Upper lobe of left lung (tissue), 6 donors: Measurements from ENCODE around the gene HS6ST1. TPM values are rescaled to one million over a fixed set of nuclear protein-coding genes. Genes with fewer than 3 reads are reported as not detected.

Source experiments
- ATAC-seq, 2 donors: fragments of 200-7000 bp; cut with Tn5 transposase; one replicate each; pipeline ENCODE4 v1.9.1; 2022; ENCODE audit warnings: mild to moderate bottlenecking in 2 of 2, moderate library complexity in 2 of 2; ENCODE audit not compliant: low FRiP score in 2 of 2
- DNase-seq, 2 donors: peaks; one replicate each; pipeline ENCODE4 v3.0.0-alpha.2; 2019 to 2020
- H3K27ac ChIP-seq, 4 donors: fragments of 200-600 bp; sonication (generic); one replicate each; pipeline ENCODE4 v1.5.1; 2016 to 2019
- H3K27me3 ChIP-seq, 4 donors: fragments of 200-600 bp; sonication (generic); one replicate each; pipeline ENCODE4 v1.5.1; 2017 to 2019
- H3K36me3 ChIP-seq, 4 donors: fragments of 200-600 bp; sonication (generic); one replicate each; pipeline ENCODE4 v1.5.1; 2016 to 2019
- H3K4me1 ChIP-seq, 4 donors: fragments of 200-600 bp; sonication (generic); one replicate each; pipeline ENCODE4 v1.5.1; 2018 to 2019
- H3K4me3 ChIP-seq, 4 donors: fragments of 200-600 bp; sonication (generic); one replicate each; pipeline ENCODE4 v1.5.1; 2017 to 2019; ENCODE audit warnings: mild to moderate bottlenecking in 2 of 4, moderate library complexity in 1 of 4
- H3K9me3 ChIP-seq, 4 donors: fragments of 200-600 bp; sonication (generic); one replicate each; pipeline ENCODE4 v1.5.1; 2018 to 2019
- CTCF ChIP-seq, 6 experiments: fragments of 450-650 bp in 4 of 6; fragments of 200-600 bp in 2 of 6; sonication (generic) in 2 of 6; IDR thresholded peaks; one replicate each; pipeline ENCODE4 v1.5.1; 2016 to 2019; ENCODE audit warnings: antibody characterized with exemption in 6 of 6
- EP300 ChIP-seq, 4 donors: sonication (generic); formaldehyde crosslinking; IDR thresholded peaks; one replicate each; pipeline ENCODE4 v1.5.1; 2017; ENCODE audit warnings: antibody characterized with exemption in 4 of 4, control low read depth in 2 of 4
- POLR2A ChIP-seq, 4 donors: fragments of 450-650 bp; IDR thresholded peaks; one replicate each; pipeline ENCODE4 v1.5.1; 2016 to 2017; ENCODE audit warnings: antibody characterized with exemption in 4 of 4, mild to moderate bottlenecking in 2 of 4
- POLR2AphosphoS5 ChIP-seq, 2 donors: sonication (generic); formaldehyde crosslinking; IDR thresholded peaks; one replicate each; pipeline ENCODE4 v1.5.1; 2017; ENCODE audit warnings: antibody characterized with exemption in 2 of 2
- WGBS, 2 donors: methylation state at CpG; one replicate each; pipeline ENCODE4 v1.1.5; 2017 to 2018; 5-methylcytosine and 5-hydroxymethylcytosine counted together
- total RNA-seq, 6 donors: library from RNA; depleted of rRNA in 4 of 6; stranded (reverse); fragments of >200 nt in 4 of 6; gene quantifications; one replicate each; pipeline versions ENCODE4 v1.1.0 to v1.2.1, GENCODE V29; 2016 to 2021
- donor health status: DM: no; HTN: no; CAD: no; lungs with moderate emphysema.
- donor health status: DM: no; HTN: yes; CAD: no; lungs with severe emphysema.

Gene HS6ST1
- total RNA-seq, 6 donors from 2014 or later, result 24.0 to 96.8 (median 37.0) TPM

- peaks cover 0 to 4% (median 0%) of the 10 kb centered on the region in 4 donors for H3K9me3 ChIP-seq
- H3K4me3 ChIP-seq, result no peak overlapping the region
- no peak for DNase-seq
- ATAC-seq, result no peak
- 93 to 94% methylated on average over 3 of the region's 3 CpGs for WGBS, 2 donors
- peaks cover 12 to 17% (median 15%) of the 10 kb centered on the region in 4 donors for H3K4me1 ChIP-seq
- H3K36me3 ChIP-seq, result no peaks in the 10 kb centered on the region
- no peaks in the 10 kb centered on the region for H3K27me3 ChIP-seq
- no peak overlapping the region for H3K27ac ChIP-seq
- TF ChIP-seq POLR2A (IDR thresholded peaks at IDR 0.05) (no peak), EP300 (IDR thresholded peaks at IDR 0.05) (no peak), CTCF (IDR thresholded peaks at IDR 0.05) (no peak), POLR2AphosphoS5 (IDR thresholded peaks at IDR 0.05) (no peak)
Observed at GRCh38 chr2:128344101-128344500, 25.4 kb upstream of the HS6ST1 start.

GRCh38 chr2:128343459-128343858 lies 24.8 kb upstream of the HS6ST1 start:
- H3K4me3 ChIP-seq, result no peak overlapping the region
- TF ChIP-seq EP300 (IDR thresholded peaks at IDR 0.05) (no peak), POLR2A (IDR thresholded peaks at IDR 0.05) (no peak), CTCF (IDR thresholded peaks at IDR 0.05) (no peak), POLR2AphosphoS5 (IDR thresholded peaks at IDR 0.05) (no peak)
- peaks cover 0 to 4% (median 0%) of the 10 kb centered on the region in 4 donors for H3K9me3 ChIP-seq
- peaks cover 11 to 13% (median 12%) of the 10 kb centered on the region in 4 donors for H3K4me1 ChIP-seq
- DNase-seq, result no peak
- WGBS, 2 donors, result 75 to 82% methylated on average over 1 of the region's 1 CpG
- no peaks in the 10 kb centered on the region for H3K36me3 ChIP-seq
- no peak overlapping the region for H3K27ac ChIP-seq
- no peak for ATAC-seq
- no peaks in the 10 kb centered on the region for H3K27me3 ChIP-seq

- H3K9me3 ChIP-seq, result peaks cover 0 to 4% (median 0%) of the 10 kb centered on the region in 4 donors
- TF ChIP-seq EP300 (IDR thresholded peaks at IDR 0.05) (no peak), POLR2A (IDR thresholded peaks at IDR 0.05) (no peak), POLR2AphosphoS5 (IDR thresholded peaks at IDR 0.05) (no peak), CTCF (IDR thresholded peaks at IDR 0.05) (no peak)
- H3K4me3 ChIP-seq, result no peak overlapping the region
- ATAC-seq, result no peak
- 79 to 80% methylated on average over 3 of the region's 3 CpGs for WGBS, 2 donors
- no peak overlapping the region for H3K27ac ChIP-seq
- H3K4me1 ChIP-seq, result peaks cover 2 to 4% (median 3%) of the 10 kb centered on the region in 4 donors
- no peak for DNase-seq
- H3K36me3 ChIP-seq, result no peaks in the 10 kb centered on the region
- H3K27me3 ChIP-seq, result no peaks in the 10 kb centered on the region
Observed at GRCh38 chr2:128342550-128342949, 23.9 kb upstream of the HS6ST1 start.

GRCh38 chr2:128341621-128342020 lies 23.0 kb upstream of the HS6ST1 start:
- Histone ChIP-seq H3K27ac (no peak overlapping the region), H3K36me3 (no peaks in the 10 kb centered on the region), H3K4me3 (no peak overlapping the region), H3K27me3 (no peaks in the 10 kb centered on the region), H3K4me1 (no peaks in the 10 kb centered on the region), H3K9me3 (peaks cover 0 to 4% (median 0%) of the 10 kb centered on the region in 4 donors)
- no peak for DNase-seq
- WGBS, 2 donors, result 81 to 88% methylated on average over 3 of the region's 3 CpGs
- ATAC-seq, result no peak
- TF ChIP-seq POLR2AphosphoS5 (IDR thresholded peaks at IDR 0.05), result no peak
- no peak for TF ChIP-seq POLR2A (IDR thresholded peaks at IDR 0.05)
- TF ChIP-seq CTCF (IDR thresholded peaks at IDR 0.05), result no peak
- no peak for TF ChIP-seq EP300 (IDR thresholded peaks at IDR 0.05)

- Histone ChIP-seq H3K27ac (no peak overlapping the region), H3K4me1 (no peaks in the 10 kb centered on the region), H3K36me3 (no peaks in the 10 kb centered on the region), H3K27me3 (no peaks in the 10 kb centered on the region), H3K4me3 (no peak overlapping the region), H3K9me3 (peaks cover 9 to 13% (median 12%) of the 10 kb centered on the region in 4 donors)
- DNase-seq, result no peak
- ATAC-seq, result no peak
- 92 to 93% methylated on average over 2 of the region's 2 CpGs for WGBS, 2 donors
- no peak for TF ChIP-seq EP300 (IDR thresholded peaks at IDR 0.05)
- no peak for TF ChIP-seq CTCF (IDR thresholded peaks at IDR 0.05)
- no peak for TF ChIP-seq POLR2A (IDR thresholded peaks at IDR 0.05)
- TF ChIP-seq POLR2AphosphoS5 (IDR thresholded peaks at IDR 0.05), result no peak
Observed at GRCh38 chr2:128332091-128332634, 13.5 kb upstream of the HS6ST1 start.
